Coronary artery (tissue), 2 donors: ENCODE measurements around the gene PIP5K1A.
"Not testable (repeated sequence)": the region's sequence is repeated elsewhere in the genome, so short reads cannot be mapped to it uniquely, and the experiment has no call there.

Experiments
- DNase-seq: peaks from one replicate; pipeline ENCODE4 v3.0.0-alpha.2; 2017; ENCODE audit warnings: low spot score
- H3K27ac ChIP-seq, 2 donors: fragments of 200-600 bp; sonication (generic); one replicate each; pipeline ENCODE4 v1.5.1; 2016 to 2019
- H3K4me3 ChIP-seq: fragments of 200-600 bp; sonication (generic); 2 replicates; pipeline ENCODE4 v1.5.1; 2016; ENCODE audit warnings: mild to moderate bottlenecking, moderate library complexity
- TF ChIP-seq, protein P1 (sequence below): fragments of 200-600 bp; sonication (generic); IDR thresholded peaks from one replicate; pipeline ENCODE4 v1.5.1; 2019; ENCODE audit warnings: antibody characterized with exemption

Gene PIP5K1A

DNA sequence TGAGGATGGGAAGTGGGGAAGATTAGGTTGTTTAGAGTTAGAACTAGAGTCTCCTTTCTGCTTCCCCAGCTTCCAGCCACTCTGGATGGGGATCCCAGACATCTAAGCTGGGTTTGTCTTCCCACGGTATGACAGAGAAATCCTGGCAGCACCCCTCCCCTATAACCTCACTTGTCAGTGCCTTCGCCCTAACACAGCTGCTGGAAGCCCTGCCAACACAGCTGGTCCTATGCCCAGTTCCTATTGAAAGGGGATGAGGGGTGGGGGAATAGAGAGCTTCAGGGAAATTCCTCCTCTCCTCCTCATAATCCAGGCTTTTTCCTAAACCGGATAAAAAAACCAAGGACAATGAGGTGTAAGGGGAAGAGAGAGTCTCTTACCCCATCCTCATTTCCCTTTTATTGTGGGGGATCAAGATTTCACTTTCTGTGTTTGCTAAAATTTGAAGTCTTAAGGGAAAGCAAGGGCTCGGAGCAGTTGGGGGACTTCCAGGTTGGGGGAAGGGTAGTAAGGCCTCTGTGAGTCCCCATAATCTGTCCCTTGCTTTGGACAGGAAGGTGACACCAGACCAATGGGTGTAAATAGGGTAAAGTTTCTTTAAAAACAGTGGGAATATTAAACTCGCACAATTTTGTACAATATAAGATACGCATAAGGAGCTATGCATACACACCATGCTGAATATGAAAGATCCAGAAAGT lies 23.2 kb upstream of the PIP5K1A start:
- Histone ChIP-seq H3K27ac (no peak overlapping the region), H3K4me3 (no peak overlapping the region)
- DNase-seq, result no peak
- TF ChIP-seq, protein P1, sequence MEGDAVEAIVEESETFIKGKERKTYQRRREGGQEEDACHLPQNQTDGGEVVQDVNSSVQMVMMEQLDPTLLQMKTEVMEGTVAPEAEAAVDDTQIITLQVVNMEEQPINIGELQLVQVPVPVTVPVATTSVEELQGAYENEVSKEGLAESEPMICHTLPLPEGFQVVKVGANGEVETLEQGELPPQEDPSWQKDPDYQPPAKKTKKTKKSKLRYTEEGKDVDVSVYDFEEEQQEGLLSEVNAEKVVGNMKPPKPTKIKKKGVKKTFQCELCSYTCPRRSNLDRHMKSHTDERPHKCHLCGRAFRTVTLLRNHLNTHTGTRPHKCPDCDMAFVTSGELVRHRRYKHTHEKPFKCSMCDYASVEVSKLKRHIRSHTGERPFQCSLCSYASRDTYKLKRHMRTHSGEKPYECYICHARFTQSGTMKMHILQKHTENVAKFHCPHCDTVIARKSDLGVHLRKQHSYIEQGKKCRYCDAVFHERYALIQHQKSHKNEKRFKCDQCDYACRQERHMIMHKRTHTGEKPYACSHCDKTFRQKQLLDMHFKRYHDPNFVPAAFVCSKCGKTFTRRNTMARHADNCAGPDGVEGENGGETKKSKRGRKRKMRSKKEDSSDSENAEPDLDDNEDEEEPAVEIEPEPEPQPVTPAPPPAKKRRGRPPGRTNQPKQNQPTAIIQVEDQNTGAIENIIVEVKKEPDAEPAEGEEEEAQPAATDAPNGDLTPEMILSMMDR, result no peak

DNA sequence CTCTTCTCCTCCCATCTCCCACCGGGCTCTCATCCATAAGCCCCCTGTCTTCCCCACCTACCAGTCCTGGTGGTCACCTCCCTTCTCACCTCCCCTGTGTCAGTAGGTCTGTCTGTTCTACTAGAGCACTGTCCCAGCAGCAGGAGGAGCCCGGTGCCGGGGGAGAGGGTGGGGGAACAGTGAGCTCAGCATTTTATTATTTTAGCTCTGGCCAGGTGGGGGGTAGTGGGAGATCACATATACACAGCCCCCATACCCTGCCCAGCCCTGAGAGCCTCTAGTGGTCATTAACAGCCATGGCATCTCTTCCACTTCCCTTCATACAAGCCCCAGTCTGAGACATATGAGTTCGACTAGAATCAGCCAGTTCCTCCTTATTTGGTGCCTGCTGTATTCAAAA lies 22.5 kb upstream of the PIP5K1A start, which contains the start of gene TMOD4:
Gene TMOD4, minus strand, starts transcription at position 119 of the 400 bp plus-strand sequence. CDS start 1,106 bp downstream, outside the sequence.
- TF ChIP-seq, protein P1, result no peak
- no peak within 1 kb of the TSS for H3K4me3 ChIP-seq
- H3K27ac ChIP-seq, result no peak within 1 kb of the TSS
- no peak for DNase-seq

DNA sequence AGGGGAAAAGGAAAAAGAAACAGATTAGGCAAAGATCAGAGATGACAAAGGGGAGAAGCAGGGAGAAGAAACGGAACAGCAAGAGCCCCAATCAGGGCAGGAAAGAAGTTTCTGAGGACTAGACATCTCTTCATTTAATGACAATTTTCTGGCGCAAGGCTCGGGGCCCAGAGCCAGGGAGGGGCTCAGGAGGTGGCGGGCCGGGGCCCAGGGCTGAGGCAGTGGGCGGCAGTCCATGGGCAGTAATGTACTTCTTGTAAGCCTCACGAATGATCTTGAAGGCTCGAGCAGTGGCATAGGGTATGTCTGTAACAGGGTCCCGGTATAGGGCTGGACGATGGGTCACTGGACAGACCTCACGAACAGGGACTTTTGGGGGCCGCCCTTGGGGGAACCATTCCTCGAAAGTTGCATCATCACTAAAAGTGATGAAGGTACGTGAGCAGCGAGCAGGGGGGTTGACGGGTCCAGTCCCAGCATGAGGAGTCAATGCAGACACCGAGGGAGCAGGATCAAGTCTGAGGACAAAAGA lies 21.8 kb upstream of the PIP5K1A start:
- no peak overlapping the region for H3K27ac ChIP-seq
- TF ChIP-seq, protein P1, result no peak

DNA sequence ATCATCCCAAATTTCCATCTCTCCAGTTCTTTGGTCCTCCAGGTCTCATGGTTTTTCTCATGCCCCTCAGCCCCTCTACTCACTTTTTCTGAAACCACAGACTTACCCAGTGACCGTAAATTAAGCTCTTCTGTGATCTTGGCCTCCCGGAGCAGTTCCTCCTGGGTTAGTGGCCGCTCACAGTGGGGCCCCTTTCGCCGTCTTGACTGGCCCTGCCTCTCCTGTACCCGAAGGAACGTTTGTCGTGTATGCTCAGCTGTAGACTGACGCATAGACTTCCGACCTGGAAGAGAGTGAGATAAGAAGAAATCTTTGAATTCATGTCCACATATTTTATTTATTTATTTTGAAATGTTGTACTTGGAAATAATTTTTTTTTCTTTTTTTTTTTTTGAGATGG lies 14.1 kb upstream of the PIP5K1A start:
- TF ChIP-seq, protein P1, result no peak
- Histone ChIP-seq H3K4me3 (no peak overlapping the region), H3K27ac (no peak overlapping the region)
- DNase-seq, result no peak

More for the DNA sequence above, 21.8 kb upstream of the PIP5K1A start:
- no peak overlapping the region for H3K4me3 ChIP-seq
- DNase-seq, result no peak

DNA sequence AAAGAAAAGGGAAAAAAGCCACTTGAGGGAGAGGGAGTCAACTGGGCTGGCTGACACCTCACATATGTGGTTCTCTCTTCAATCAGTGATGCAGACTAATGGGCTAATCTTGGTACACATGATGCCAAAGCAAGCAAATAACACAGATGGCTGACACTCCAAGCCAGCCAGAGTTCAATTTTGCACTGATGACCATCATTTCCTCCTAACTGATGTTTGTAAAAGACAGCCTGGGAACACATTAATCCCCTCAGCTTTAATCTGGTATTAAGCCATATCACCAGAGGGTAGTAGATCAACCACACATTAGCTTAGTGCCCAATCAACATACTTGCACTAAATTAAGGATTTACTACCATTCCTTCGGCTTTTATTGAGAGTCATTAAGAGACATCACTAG lies 11.1 kb upstream of the PIP5K1A start:
- H3K27ac ChIP-seq, result no peak overlapping the region
- H3K4me3 ChIP-seq, result no peak overlapping the region
- TF ChIP-seq, protein P1, result no peak
- DNase-seq, result no peak

DNA sequence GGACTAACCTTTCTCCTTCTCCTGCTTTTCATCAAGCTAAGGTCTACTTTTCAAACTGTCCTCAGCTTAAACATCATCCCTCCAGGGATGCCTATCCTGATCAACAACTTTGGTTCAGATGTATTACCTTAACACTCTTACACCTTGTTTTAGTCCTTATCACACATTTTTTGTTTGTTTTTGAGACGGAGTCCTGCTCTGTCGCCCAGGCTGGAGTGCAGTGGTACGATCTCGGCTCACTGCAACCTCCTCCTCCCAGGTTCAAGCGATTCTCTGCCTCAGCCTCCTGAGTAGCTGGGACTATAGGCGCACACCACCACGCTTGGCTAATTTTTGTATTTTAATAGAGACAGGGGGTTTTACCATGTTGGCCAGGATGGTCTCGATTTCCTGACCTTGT lies 9.7 kb upstream of the PIP5K1A start:
- DNase-seq, result not testable (repeated sequence)

DNA sequence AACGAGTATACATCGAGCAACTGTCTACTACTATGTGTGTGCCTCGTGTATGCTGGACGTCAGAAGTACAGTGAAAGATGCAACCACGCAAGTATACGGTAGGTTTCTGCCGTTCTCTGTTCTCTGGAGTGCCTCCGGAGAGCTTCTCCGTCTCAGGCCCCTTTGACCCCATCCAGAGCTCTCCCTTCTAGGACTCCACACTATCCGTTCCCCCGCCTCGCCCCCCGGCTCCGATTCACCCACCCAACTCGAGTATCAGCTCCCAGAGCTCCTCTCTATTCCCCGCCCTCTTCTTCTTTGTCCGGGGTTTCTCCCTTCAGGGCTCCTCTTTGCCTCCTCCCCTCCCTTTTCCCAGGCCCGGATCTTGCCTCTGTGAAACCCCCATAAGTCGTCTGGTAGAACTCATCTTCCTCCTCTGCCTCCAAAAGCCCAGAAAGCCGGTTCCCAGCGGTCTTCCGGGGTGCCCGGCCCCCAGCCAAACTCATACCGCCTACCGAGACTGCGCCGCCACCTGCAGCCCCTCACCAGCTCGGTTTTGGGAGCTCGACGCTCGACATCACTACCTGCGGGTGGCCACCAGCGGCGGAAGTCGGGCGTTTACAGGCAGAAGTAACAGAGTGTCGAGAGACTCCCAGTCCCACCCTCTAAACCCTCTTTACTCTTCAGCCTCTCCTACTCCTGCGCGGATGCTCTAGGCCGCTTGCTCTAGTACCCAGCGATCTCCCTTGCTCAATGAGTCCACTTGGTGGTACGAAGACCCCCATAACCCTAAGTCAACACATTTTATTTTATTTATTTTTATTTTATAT lies 8.5 kb upstream of the PIP5K1A start, which contains the start of gene VPS72:
Gene VPS72, minus strand, starts transcription at position 561 of the 809 bp plus-strand sequence. Its CDS starts 76 bp downstream, at position 485.
- DNase-seq, result peak; percentile 88
- TF ChIP-seq, protein P1, result no peak
- Histone ChIP-seq H3K4me3 (peak within 1 kb of the TSS; percentile 85), H3K27ac (peak within 1 kb of the TSS; percentile 75 to 82)

More for the DNA sequence above, 9.7 kb upstream of the PIP5K1A start:
- H3K27ac ChIP-seq, result not testable (repeated sequence)
- H3K4me3 ChIP-seq, result peak overlapping the region; percentile 85
